Left renal cortex interstitium (tissue), 4 donors: ENCODE results near the gene RNF115. TPM values are rescaled to one million over a fixed set of nuclear protein-coding genes. Genes with fewer than 3 reads are reported as not detected.
"Not testable (repeated sequence)": the region's sequence is repeated elsewhere in the genome, so short reads cannot be mapped to it uniquely, and the experiment has no call there.

Source experiments
- DNase-seq, 4 donors: peaks; one replicate each; pipeline ENCODE4 v3.0.0-alpha.2; 2013; ENCODE audit warnings: low read depth in 4 of 4, low spot score in 2 of 4, missing footprints in 1 of 4
- polyA plus RNA-seq, 4 donors: library from polyadenylated mRNA; unstranded; fragments of 120-200 nt; gene quantifications; one replicate each; pipeline ENCODE4 v1.2.1, GENCODE V29; 2013; ENCODE audit not compliant: insufficient read length in 4 of 4

The RNF115 gene
- polyA plus RNA-seq, 4 donors: 12.4 to 23.6 (median 17.0) TPM

DNA sequence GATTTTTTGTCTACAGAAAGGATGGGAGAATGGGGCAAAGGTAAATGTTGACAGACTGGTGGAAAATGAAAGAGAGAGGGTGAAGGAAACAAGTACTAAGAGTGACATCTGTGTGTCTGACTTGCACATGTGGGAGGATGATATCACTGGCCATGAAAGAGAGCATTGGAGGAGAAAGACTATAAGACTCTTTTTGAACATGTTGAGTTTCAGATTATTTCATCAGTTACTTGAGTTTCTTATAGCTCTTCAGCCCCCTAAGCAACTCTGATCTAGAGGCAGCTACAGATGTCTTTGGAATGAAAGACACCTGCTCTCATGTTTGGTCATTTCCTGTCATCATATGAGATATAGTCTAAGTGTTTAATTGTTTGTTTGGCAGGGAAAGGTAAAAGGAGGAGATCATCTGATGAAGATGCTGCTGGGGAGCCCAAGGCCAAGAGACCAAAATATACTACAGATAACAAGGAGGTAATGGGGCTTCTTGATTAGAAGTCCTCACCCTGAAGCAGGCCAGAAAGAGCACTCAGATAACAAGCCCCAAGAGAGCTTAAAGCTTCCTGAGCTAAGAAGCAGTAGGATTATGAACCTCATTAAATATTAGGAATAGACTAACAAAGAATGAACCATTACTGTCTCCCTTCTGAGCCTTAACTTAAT, 4.6 kb upstream of the RNF115 start:
- no peak for DNase-seq

DNA sequence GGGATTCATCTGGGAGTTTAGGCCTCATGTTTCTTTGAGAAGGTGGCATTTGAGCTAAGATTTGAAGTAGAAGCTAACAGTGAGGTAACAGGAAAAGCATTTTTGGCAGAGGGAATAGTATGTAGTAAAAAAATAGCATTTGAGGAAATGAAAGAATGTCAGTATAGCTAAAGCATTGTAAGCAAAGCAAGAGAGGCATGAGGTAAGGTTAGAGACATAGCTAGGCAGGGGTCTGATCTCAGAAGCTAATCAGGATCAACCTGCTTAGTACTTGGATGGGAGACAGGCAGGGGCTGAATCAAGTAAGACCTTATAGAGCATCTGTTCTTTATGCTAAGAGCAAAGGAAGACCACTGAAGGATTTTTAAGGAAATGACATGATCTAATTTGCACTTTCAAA, 4.1 kb upstream of the RNF115 start:
- no peak for DNase-seq

GRCh38 chr1:145826030-145826429, 2.1 kb upstream of the RNF115 start:
- no peak for DNase-seq

- DNase-seq: no peak
Observed at GRCh38 chr1:145824499-145824842, 576 bp upstream of the RNF115 start.

DNA sequence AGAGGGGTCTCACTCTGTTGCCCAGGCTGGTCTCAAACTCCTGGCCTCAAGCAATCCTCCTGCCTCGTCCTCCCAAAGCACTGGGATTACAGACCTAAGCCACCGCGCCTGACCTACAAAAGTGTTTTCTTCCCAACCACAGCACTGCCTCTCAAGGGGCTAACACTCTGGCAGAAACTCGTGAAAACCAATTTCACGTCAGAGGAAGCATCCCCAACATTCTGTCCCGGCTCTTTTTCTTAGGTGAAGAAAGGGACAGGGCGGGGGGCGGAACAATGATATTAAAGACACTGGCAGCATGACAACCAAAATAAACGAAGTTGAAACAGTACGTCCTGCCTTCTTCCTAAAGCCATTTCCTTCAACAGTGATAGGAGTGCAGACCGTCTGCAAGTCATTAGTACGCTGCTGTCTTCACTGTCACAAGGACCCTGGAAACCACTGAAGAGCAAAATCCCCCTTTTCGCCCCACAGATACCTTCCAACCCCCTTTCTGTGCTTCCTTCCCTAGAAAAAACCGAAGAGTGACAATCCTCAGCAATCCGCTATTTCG, 1.0 kb downstream of the RNF115 start:
- not testable (repeated sequence) for DNase-seq

DNA sequence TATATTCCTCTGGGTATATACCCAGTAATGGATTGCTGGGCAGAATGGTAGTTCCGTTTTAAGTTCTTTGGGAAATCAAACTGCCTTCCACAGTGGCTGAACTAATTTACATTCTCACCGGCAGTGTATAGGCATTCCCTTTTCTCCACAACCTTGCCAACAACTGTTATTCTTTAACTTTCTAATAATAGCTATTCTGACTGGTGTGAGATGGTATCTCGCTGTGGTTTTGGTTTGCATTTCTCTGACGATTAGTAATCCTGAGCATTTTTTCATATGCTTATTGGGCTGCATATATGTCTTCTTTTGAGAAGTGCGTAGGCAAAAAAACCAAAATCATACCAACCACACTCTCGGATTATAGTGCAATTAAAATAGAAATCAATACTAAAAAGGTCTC, 5.8 kb downstream of the RNF115 start:
- DNase-seq: not testable (repeated sequence)

- not testable (repeated sequence) for DNase-seq
Observed at GRCh38 chr1:145812977-145813810, 10.7 kb downstream of the RNF115 start.

GRCh38 chr1:145806844-145807243, 17.1 kb downstream of the RNF115 start:
- no peak for DNase-seq

GRCh38 chr1:145806408-145806807, 17.5 kb downstream of the RNF115 start:
- no peak for DNase-seq

DNA sequence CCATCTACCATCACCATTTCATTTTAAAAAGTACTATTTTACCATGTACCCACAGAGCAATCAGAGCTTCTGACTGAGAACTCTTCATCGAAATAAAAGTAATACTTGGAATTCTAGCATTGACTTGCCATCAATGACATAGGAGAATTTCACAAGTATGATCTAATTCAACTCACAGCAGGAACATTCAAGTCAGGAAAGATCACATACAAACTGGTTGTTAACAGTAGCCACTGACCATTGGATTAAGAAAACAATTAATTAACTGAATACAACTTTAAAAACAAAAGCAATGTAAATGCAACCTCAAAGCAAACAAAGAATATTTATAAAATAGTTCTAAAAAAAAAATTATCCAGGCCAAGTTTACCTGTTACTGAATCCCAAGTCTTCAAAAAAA, 18.8 kb downstream of the RNF115 start:
- DNase-seq: no peak

DNA sequence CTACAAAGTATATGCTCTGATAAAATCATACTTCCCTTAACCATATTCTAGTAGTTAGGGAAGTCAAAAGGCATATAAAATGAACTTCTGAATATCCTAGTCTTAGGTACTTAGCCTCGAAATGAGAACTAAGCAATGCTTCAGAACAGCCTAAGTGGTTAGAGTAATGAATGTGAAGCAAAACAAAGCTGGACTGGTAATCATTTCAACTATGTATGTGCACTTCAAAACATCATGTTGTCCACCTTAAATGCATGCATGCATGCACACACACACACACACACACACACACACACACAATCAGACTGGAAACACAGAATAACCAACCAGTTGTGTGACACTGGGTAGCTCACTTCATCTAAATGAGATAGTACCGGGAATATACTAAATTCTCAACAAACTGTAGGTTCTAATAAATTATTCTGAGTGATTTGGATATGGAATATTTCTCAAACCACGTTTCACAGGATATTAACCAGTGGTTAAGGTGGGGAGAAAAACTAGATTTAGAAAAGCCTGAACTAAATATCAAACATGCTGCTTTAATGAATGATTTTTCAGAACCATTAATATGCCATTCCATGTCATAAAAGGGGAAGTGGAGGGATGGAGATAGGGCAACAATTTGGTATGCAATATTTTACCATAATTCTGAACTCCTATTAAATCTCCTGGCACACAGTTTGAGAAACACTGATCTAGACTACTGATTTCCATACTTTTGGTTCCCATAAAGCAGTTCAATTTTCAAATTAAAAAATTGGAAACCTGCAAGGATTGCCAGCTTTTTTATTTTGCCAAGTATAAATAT, 19.5 kb downstream of the RNF115 start:
- no peak for DNase-seq

GRCh38 chr1:145799806-145800205, 24.1 kb downstream of the RNF115 start:
- DNase-seq: no peak

- no peak for DNase-seq
Observed at GRCh38 chr1:145796753-145797152, 27.1 kb downstream of the RNF115 start.

DNA sequence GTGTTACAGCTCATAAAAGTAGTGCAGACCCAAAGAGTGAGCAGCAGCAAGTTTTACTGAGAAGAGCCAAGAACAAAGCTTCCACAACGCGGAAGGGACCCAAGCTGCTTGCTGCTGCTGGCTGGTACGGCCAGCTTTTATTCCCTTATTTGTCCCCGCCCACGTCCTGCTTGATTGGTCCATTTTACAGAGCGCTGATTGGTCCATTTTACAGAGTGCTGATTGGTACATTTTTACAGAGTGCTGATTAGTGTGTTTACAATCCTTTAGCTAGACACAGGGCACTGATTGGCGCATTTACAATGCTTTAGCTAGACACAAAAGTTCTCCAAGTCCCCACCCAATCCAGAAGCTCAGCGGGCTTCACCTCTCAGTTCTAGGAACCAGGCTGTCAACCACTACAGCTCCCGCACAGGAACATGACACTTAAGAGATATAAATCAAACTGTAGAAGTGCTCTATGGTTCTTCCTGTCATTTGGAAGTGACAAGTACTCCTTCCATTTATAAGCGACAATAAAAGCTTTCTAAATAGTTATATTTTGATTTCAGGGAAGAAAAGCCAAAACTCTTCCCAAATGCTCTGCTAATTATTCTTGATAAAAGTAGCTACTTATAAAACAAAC, 28.5 kb downstream of the RNF115 start:
- no peak for DNase-seq

- no peak for DNase-seq
Observed at GRCh38 chr1:145792484-145792883, 31.4 kb downstream of the RNF115 start.

DNA sequence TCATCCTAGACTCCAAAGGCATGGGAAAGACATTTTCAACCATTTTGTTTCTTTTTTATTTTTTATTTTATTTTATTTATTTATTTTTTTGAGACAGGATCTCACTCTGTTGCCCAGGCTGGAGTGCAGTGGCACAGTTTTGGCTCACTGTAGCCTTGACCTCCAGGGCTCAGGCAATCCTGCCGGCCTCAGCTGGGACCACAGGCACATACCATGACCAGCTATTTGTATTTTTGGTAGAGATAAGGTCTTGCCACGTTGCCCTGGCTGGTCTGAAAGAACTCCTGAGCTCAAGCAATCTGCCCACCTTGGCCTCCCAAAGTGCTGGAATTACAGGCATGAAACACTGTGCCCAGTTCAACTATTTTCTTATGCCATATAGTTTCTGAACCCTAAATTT, 32.0 kb downstream of the RNF115 start:
- not testable (repeated sequence) for DNase-seq

DNA sequence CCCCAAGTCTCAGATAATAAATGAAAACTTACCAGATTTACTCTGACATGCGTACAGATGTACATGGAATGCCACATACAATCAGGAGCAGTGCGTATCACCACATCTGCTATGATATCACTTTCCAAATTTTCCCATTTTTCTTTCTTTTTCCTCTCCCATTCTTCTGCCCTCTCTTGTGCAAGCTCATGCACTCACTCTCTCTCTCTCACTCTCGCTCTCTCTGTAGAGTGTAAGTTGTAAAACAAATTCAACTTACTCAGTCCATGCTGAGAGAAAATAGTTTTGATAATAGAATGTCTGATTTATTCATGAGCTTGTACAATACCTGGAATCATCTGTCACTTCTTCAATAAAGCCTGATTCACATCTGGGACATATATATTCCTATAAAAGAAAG, 35.3 kb downstream of the RNF115 start:
- no peak for DNase-seq

DNA sequence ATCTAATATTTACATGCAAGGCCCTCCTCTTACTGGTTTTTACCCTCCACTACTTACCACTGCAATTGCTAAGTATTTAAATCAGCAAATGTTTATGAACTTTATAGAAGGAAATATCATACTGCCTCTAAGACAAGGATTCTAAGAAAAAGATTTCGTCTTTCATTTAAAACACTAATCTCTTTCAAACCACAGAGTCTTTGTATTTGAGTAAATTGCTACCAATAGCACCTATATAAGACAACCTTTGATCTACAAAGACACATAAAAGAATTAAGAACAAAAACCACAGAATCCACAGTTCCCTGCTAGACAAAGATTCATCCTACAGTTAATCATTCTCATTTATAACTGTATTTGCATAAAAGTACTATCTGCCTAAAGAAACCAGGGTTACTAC, 37.6 kb downstream of the RNF115 start:
- DNase-seq: no peak

- DNase-seq: no peak
Observed at GRCh38 chr1:145785547-145785946, 38.3 kb downstream of the RNF115 start.

GRCh38 chr1:145784409-145784808, 39.5 kb downstream of the RNF115 start:
- DNase-seq: no peak
